RWPE2 (cell line): ENCODE results near the gene GRIFIN.

Experiments
- ATAC-seq: fragments of 200-7000 bp; cut with Tn5 transposase; 3 replicates; pipeline ENCODE4 v1.9.1; 2021; ENCODE audit warnings: low read depth
- DNase-seq: peaks from one replicate; pipeline ENCODE4 v3.0.0-alpha.2; 2020; ENCODE audit warnings: low spot score
- H3K27ac ChIP-seq: fragments of 450-650 bp; 2 replicates; pipeline ENCODE4 v1.5.1; 2017; ENCODE audit warnings: mild to moderate bottlenecking; ENCODE audit not compliant: poor library complexity, severe bottlenecking
- H3K27me3 ChIP-seq: fragments of 250-450 bp; sonication (Bioruptor Pico); 2 replicates; pipeline ENCODE4 v1.5.1; 2021; ENCODE audit warnings: mild to moderate bottlenecking, moderate library complexity; ENCODE audit not compliant: insufficient read depth, poor library complexity, severe bottlenecking
- H3K36me3 ChIP-seq: fragments of 250-450 bp; sonication (Bioruptor Pico); 2 replicates; pipeline ENCODE4 v1.5.1; 2020; ENCODE audit warnings: low read depth, mild to moderate bottlenecking, moderate library complexity
- H3K4me1 ChIP-seq: fragments of 250-450 bp; sonication (Bioruptor Pico); 2 replicates; pipeline ENCODE4 v1.5.1; 2021; ENCODE audit warnings: mild to moderate bottlenecking, moderate library complexity; ENCODE audit not compliant: insufficient read depth, poor library complexity, severe bottlenecking
- H3K4me3 ChIP-seq: fragments of 250-450 bp; sonication (Bioruptor Pico); 2 replicates; pipeline ENCODE4 v1.5.1; 2021; ENCODE audit warnings: mild to moderate bottlenecking, moderate library complexity; ENCODE audit not compliant: severe bottlenecking
- H3K9me3 ChIP-seq: fragments of 250-450 bp; sonication (Bioruptor Pico); 2 replicates; pipeline ENCODE4 v1.5.1; 2021; ENCODE audit warnings: mild to moderate bottlenecking, moderate library complexity; ENCODE audit not compliant: severe bottlenecking
- TF ChIP-seq, protein P1 (sequence below): fragments of 450-650 bp; IDR thresholded peaks from one replicate; pipeline ENCODE4 v1.5.1; 2017; ENCODE audit warnings: mild to moderate bottlenecking, moderate library complexity; ENCODE audit not compliant: poor library complexity, severe bottlenecking

GRIFIN gene

GRCh38 chr7:2513702-2514101, 37.5 kb upstream of the GRIFIN start:
- Histone ChIP-seq H3K4me3 (no peak overlapping the region), H3K36me3 (no peaks in the 10 kb centered on the region), H3K9me3 (no peaks in the 10 kb centered on the region), H3K27me3 (no peaks in the 10 kb centered on the region), H3K27ac (no peak overlapping the region), H3K4me1 (peaks cover 24% of the 10 kb centered on the region)
- TF ChIP-seq, protein P1, sequence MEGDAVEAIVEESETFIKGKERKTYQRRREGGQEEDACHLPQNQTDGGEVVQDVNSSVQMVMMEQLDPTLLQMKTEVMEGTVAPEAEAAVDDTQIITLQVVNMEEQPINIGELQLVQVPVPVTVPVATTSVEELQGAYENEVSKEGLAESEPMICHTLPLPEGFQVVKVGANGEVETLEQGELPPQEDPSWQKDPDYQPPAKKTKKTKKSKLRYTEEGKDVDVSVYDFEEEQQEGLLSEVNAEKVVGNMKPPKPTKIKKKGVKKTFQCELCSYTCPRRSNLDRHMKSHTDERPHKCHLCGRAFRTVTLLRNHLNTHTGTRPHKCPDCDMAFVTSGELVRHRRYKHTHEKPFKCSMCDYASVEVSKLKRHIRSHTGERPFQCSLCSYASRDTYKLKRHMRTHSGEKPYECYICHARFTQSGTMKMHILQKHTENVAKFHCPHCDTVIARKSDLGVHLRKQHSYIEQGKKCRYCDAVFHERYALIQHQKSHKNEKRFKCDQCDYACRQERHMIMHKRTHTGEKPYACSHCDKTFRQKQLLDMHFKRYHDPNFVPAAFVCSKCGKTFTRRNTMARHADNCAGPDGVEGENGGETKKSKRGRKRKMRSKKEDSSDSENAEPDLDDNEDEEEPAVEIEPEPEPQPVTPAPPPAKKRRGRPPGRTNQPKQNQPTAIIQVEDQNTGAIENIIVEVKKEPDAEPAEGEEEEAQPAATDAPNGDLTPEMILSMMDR: no peak
- DNase-seq: no peak
- no peak for ATAC-seq

DNA sequence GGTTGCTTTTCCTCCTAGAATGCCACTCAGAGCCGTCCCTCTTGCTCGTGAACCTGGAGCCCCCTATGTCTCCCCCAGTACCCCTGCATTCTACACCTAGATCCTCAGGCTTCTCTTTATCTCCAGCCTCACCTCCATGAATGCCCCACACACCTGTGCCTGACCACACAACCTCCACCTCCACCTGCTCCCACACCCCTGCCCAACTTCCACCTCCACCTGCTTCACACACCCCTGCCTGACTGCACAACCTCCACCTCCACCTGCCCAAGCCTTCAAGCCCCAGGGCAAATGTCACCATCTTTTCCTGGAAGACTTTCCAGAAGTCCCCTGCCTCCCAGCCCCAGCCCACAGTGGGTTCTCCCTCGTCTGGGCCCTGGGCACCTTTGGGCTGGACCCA, 36.5 kb upstream of the GRIFIN start:
- no peaks in the 10 kb centered on the region for H3K9me3 ChIP-seq
- H3K4me3 ChIP-seq: no peak overlapping the region
- no peaks in the 10 kb centered on the region for H3K36me3 ChIP-seq
- ATAC-seq (no peak), DNase-seq (no peak)
- peaks cover 27% of the 10 kb centered on the region for H3K4me1 ChIP-seq
- no peak overlapping the region for H3K27ac ChIP-seq
- no peaks in the 10 kb centered on the region for H3K27me3 ChIP-seq
- TF ChIP-seq, protein P1: no peak

GRCh38 chr7:2512179-2512661, 36.0 kb upstream of the GRIFIN start:
- Histone ChIP-seq H3K4me3 (no peak overlapping the region), H3K36me3 (no peaks in the 10 kb centered on the region), H3K27ac (no peak overlapping the region), H3K4me1 (peaks cover 22% of the 10 kb centered on the region), H3K27me3 (no peaks in the 10 kb centered on the region), H3K9me3 (no peaks in the 10 kb centered on the region)
- TF ChIP-seq, protein P1: no peak
- DNase-seq (no peak), ATAC-seq (no peak)

DNA sequence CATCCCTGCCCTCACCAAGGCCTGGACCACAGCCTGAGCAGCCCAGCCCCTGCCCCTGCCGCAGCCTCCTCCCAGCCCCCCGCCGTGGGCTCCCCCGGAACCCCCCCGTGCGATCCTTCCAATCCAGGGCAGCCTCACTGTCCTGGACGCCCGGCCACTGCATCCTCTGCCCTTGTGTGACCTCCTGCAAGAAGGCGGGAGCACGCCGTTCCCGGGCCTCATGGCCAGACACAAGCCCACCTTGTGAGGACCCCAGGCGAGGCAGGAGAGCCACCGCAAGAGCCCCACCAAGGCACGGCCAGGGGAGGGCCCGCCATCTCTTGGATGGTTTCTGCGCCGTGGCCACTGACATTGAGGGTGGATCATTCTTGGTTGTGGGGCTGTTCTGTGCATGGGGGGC, 35.6 kb upstream of the GRIFIN start:
- H3K4me1 ChIP-seq: peaks cover 17% of the 10 kb centered on the region
- DNase-seq (no peak), ATAC-seq (no peak)
- H3K4me3 ChIP-seq: no peak overlapping the region
- no peaks in the 10 kb centered on the region for H3K36me3 ChIP-seq
- no peaks in the 10 kb centered on the region for H3K9me3 ChIP-seq
- no peaks in the 10 kb centered on the region for H3K27me3 ChIP-seq
- TF ChIP-seq, protein P1: no peak
- H3K27ac ChIP-seq: no peak overlapping the region

GRCh38 chr7:2510909-2511768, 34.9 kb upstream of the GRIFIN start:
- Histone ChIP-seq H3K36me3 (no peaks in the 10 kb centered on the region), H3K4me3 (no peak overlapping the region), H3K27ac (no peak overlapping the region), H3K4me1 (peaks cover 17% of the 10 kb centered on the region), H3K9me3 (no peaks in the 10 kb centered on the region), H3K27me3 (no peaks in the 10 kb centered on the region)
- ATAC-seq (no peak), DNase-seq (no peak)
- TF ChIP-seq, protein P1: no peak
